ENCODE measurements around the gene ZBTB7C. TPM values are rescaled to one million over a fixed set of nuclear protein-coding genes. Genes with fewer than 3 reads are reported as not detected.
"Not testable (repeated sequence)": the region's sequence is repeated elsewhere in the genome, so short reads cannot be mapped to it uniquely, and the experiment has no call there.

ZBTB7C gene
- total RNA-seq (2014; rRNA removed; shearing (Covaris generic); ENCODE audit: low replicate concordance): 0.03 and 0.84 TPM in 2 replicates

DNA sequence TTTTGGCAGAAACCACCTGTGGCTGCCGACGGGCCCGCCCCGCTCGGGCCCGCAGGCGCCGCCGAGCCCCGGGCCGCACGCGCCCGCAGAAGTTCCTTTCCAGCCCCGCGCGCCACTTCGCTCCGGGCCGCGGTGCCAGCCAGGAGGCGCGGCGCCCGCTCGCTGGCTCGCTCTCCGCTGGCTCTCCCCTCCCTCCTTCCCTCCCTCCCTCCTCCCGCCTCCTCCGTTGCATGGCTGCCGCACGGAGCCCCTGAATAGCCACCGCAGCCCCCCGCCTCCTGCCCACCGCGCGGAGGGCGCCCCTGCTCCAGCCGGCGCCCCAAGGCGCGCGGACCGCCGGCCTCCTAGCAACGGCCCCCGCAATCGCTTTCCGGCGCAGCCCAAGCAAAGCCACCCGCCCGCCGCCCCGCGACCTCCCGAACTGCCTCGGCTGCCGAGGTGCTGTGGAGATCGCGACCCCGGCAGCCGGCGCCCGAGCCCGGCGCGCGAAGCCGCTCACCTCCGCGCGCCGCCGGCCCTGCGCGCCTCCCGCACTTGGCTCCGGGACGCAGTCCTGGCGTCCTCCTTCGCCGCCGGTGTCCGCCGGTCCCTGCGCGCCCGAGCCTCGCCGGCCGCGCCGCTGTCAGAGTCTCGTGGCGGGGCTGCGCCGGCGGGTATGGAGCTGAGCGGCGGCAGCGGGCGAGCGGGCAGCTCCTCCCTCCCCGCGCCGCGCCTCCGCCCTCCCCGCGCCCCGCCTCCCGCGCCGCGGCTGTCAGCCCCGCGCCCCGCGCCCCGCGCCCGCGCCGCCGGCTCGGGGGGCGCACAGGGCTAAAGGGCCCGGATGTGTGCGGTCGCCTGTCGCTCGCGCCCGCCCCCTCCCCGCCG, at the start of gene ZBTB7C:
ZBTB7C (minus strand) TSS at position 657 of the 864 bp plus-strand sequence.
- in situ Hi-C loops (cut with HindIII; ENCODE audit: low pct_unique_long_range_greater_than_20kb, low sequenced_read_pairs): no loop called here
- DNase-seq (ENCODE audit: low read depth): peak; percentile 27

- in situ Hi-C loops (cut with HindIII; ENCODE audit: low pct_unique_long_range_greater_than_20kb, low sequenced_read_pairs): no loop called here
- DNase-seq (ENCODE audit: low read depth): no peak
These were observed 47.7 kb upstream of the ZBTB7C start for GRCh38 chr18:48456838-48457237.

DNA sequence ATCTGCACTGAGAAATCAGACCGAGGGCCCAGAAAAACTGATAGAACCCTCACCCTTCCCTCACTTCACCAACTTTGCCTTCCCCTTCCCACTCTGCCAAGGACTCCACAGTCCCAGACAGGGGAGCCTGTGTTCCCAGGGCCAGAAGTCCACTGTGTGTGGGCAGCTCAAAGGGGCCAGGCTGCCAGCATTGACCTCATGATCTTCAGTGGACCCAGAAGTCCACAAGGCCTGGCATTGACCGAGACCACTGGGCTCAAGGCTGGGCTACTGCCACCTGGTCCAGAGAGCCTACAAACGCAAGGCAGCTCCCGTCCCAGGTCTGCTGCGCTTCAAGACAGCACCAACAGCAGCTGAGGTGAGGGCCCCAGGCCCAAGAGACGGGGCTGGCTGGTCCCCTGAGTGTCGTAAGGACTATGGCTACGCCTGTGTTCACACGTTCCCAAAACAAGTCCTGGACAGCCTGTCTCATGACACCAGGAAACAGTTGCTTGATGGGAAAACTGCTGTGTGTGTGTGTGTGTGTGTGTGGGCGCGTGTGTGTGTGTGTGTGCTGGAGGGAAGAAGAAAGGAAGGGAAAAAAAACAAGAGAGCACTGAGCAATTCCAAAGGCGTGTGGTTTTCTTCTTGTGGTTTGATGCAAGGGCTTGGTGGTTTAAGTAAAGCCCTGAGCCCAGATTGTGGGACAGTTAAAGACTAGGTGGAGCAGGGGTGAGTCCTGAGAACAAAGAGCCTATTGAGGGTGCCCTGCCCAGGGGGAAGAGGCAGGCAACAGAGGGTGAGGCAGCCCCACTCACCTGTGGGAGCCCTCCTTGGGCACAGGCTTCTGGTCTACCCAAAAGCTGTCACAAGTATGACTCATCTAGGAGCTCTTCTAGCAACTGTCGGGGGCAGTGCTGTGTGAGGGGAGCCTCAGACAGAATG, 46.6 kb upstream of the ZBTB7C start:
- in situ Hi-C loops (cut with HindIII; ENCODE audit: low pct_unique_long_range_greater_than_20kb, low sequenced_read_pairs): no loop called here
- DNase-seq (ENCODE audit: low read depth): peak; percentile 75

- no peak for DNase-seq (ENCODE audit: low read depth)
- in situ Hi-C loops (cut with HindIII; ENCODE audit: low pct_unique_long_range_greater_than_20kb, low sequenced_read_pairs): no loop called here
These were observed 45.1 kb upstream of the ZBTB7C start for GRCh38 chr18:48454261-48454757.

- in situ Hi-C loops (cut with HindIII; ENCODE audit: low pct_unique_long_range_greater_than_20kb, low sequenced_read_pairs): no loop called here
- DNase-seq (ENCODE audit: low read depth): no peak
These were observed 44.3 kb upstream of the ZBTB7C start for GRCh38 chr18:48453330-48454066.

GRCh38 chr18:48452861-48453323, 43.7 kb upstream of the ZBTB7C start:
- in situ Hi-C loops (cut with HindIII; ENCODE audit: low pct_unique_long_range_greater_than_20kb, low sequenced_read_pairs): no loop called here
- DNase-seq (ENCODE audit: low read depth): no peak

GRCh38 chr18:48450685-48451084, 41.5 kb upstream of the ZBTB7C start:
- in situ Hi-C loops (cut with HindIII; ENCODE audit: low pct_unique_long_range_greater_than_20kb, low sequenced_read_pairs): no loop called here
- no peak for DNase-seq (ENCODE audit: low read depth)

DNA sequence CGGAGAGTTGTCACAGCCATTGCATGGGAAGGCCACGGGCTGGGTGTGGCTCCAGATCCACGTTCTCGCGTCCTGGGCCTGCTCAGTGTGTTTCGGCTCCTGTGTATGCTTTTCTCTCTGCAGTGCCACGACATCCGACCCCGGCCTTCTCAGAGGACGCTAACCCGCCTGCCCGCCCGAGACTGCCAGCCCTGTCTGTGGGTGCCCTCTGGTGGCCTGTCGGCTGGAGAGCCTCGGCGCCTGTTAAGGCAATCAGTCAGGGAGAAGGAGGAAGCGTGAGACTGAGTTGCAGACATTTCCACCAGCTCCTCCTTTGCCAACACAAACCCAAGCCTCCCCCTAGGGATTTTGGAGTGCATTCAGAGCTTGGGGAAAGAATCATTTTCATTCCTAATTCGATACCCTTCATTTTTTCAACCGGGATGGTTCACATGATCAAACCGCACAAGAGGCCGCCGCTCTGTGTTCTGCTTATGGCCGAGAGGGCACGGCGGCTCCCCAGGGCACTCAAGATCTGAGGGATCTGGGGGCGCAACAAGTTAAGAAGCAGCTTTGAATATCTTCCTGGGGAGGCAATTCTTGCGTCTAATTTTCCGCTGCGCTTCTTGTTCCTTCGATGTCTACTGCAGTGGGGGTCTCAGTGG, 37.5 kb upstream of the ZBTB7C start:
- in situ Hi-C loops (cut with HindIII; ENCODE audit: low pct_unique_long_range_greater_than_20kb, low sequenced_read_pairs): loop anchor here (25.0 kb wide), 1 partner anchor 409 kb away; no protein-coding TSS in a partner anchor
- DNase-seq (ENCODE audit: low read depth): peak; percentile 61

- in situ Hi-C loops (cut with HindIII; ENCODE audit: low pct_unique_long_range_greater_than_20kb, low sequenced_read_pairs): loop anchor here (25.0 kb wide), 1 partner anchor 408 kb away; no protein-coding TSS in a partner anchor
- peak; percentile 37 for DNase-seq (ENCODE audit: low read depth)
These were observed 36.4 kb upstream of the ZBTB7C start for GRCh38 chr18:48445540-48445939.

- in situ Hi-C loops (cut with HindIII; ENCODE audit: low pct_unique_long_range_greater_than_20kb, low sequenced_read_pairs): loop anchor here (25.0 kb wide), 1 partner anchor 405 kb away; no protein-coding TSS in a partner anchor
- DNase-seq (ENCODE audit: low read depth): no peak
These were observed 33.6 kb upstream of the ZBTB7C start for GRCh38 chr18:48442761-48443160.

DNA sequence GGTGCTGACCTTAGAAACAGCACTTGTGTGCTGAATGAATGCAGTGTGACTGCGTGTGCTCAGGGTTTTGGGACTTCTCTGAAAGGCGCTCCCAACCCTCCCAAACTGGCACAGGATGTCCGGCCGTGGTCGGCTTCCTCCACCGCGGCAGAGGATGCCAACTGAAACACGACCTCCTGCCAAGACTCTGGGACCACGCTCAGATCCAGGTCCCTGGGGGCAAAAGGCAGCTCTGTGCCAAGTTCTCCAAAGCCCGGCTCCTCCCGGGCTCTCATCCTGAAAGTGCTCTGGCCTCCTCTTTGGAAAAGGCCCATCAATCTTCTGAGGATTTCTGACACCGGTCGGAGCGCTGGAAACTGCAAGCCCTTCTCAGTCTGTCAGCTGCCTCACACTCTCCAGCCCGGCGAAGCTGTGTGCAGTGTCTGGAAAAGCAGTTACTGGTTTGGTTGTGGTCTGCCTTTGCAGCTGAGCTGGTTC, 32.3 kb upstream of the ZBTB7C start:
- in situ Hi-C loops (cut with HindIII; ENCODE audit: low pct_unique_long_range_greater_than_20kb, low sequenced_read_pairs): loop anchor here (25.0 kb wide), 1 partner anchor 404 kb away; no protein-coding TSS in a partner anchor
- DNase-seq (ENCODE audit: low read depth): no peak

GRCh38 chr18:48440924-48441323, 31.7 kb upstream of the ZBTB7C start:
- in situ Hi-C loops (cut with HindIII; ENCODE audit: low pct_unique_long_range_greater_than_20kb, low sequenced_read_pairs): loop anchor here (25.0 kb wide), 1 partner anchor 404 kb away; no protein-coding TSS in a partner anchor
- no peak for DNase-seq (ENCODE audit: low read depth)

GRCh38 chr18:48436907-48437306, 27.7 kb upstream of the ZBTB7C start:
- DNase-seq (ENCODE audit: low read depth): no peak
- in situ Hi-C loops (cut with HindIII; ENCODE audit: low pct_unique_long_range_greater_than_20kb, low sequenced_read_pairs): loop anchor here (25.0 kb wide), 1 partner anchor 400 kb away; no protein-coding TSS in a partner anchor

DNA sequence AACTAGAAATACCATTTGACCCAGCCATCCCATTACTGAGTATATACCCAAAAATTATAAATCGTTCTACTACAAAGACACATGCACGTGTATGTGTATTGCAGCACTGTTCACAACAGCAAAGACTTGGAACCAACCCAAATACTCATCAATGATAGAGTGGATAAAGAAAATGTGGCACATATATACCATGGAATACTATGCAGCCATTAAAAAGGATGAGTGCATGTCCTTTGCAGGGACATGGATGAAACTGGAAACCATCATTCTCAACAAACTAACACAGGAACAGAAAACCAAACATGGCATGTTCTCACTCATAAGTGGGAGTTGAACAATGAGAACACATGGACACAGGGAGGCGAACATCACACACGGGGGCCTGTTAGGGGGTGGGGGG, 25.2 kb upstream of the ZBTB7C start:
- DNase-seq (ENCODE audit: low read depth): not testable (repeated sequence)
- in situ Hi-C loops (cut with HindIII; ENCODE audit: low pct_unique_long_range_greater_than_20kb, low sequenced_read_pairs): loop anchor here (25.0 kb wide), 1 partner anchor 397 kb away; no protein-coding TSS in a partner anchor

GRCh38 chr18:48433541-48433940, 24.4 kb upstream of the ZBTB7C start:
- DNase-seq (ENCODE audit: low read depth): no peak
- in situ Hi-C loops (cut with HindIII; ENCODE audit: low pct_unique_long_range_greater_than_20kb, low sequenced_read_pairs): loop anchor here (25.0 kb wide), 1 partner anchor 396 kb away; no protein-coding TSS in a partner anchor

- in situ Hi-C loops (cut with HindIII; ENCODE audit: low pct_unique_long_range_greater_than_20kb, low sequenced_read_pairs): loop anchor here (25.0 kb wide), 1 partner anchor 393 kb away; no protein-coding TSS in a partner anchor
These were observed 21.0 kb upstream of the ZBTB7C start for GRCh38 chr18:48430150-48430549.

More at GRCh38 chr18:48430150-48430549, 21.0 kb upstream of the ZBTB7C start:
- no peak for DNase-seq (ENCODE audit: low read depth)
